ENCODE data around the gene RBM19. TPM values are rescaled to one million over a fixed set of nuclear protein-coding genes. Genes with fewer than 3 reads are reported as not detected.

Gene RBM19
- total and polyA plus RNA-seq, 4 donors, result 14.6 to 33.6 (median 24.4) TPM

GRCh38 chr12:113880326-113880725 lies 85.8 kb downstream of the RBM19 start:
- no peak overlapping the region for H3K4me3 ChIP-seq (ENCODE audit: low read depth, low read length)
- DNase-seq (ENCODE audit: low read depth in 4 of 6, low spot score in 6 of 6), result peak in 1 of 6 donors; percentile 67
- H3K27me3 ChIP-seq (ENCODE audit: control insufficient read depth, insufficient read depth, low read length), result no peaks in the 10 kb centered on the region
- H3K4me1 ChIP-seq (ENCODE audit: control insufficient read depth, insufficient read depth, low read length), result peaks cover 39% of the 10 kb centered on the region
- WGBS (ENCODE audit: insufficient coverage), result 71% methylated on average over 11 of the region's 11 CpGs
- no peak overlapping the region for H3K27ac ChIP-seq (ENCODE audit: low read depth, low read length)
- peaks cover 11% of the 10 kb centered on the region for H3K36me3 ChIP-seq (ENCODE audit: control insufficient read depth, insufficient read depth, low read length)
- no peaks in the 10 kb centered on the region for H3K9me3 ChIP-seq (ENCODE audit: control insufficient read depth, insufficient read depth, low read length)

- peaks cover 40% of the 10 kb centered on the region for H3K4me1 ChIP-seq (ENCODE audit: control insufficient read depth, insufficient read depth, low read length)
- 92% methylated on average over 1 of the region's 3 CpGs for WGBS (ENCODE audit: insufficient coverage)
- no peak for DNase-seq (ENCODE audit: low read depth in 4 of 6, low spot score in 6 of 6)
- H3K27me3 ChIP-seq (ENCODE audit: control insufficient read depth, insufficient read depth, low read length), result no peaks in the 10 kb centered on the region
- H3K4me3 ChIP-seq (ENCODE audit: low read depth, low read length), result no peak overlapping the region
- no peaks in the 10 kb centered on the region for H3K9me3 ChIP-seq (ENCODE audit: control insufficient read depth, insufficient read depth, low read length)
- H3K27ac ChIP-seq (ENCODE audit: low read depth, low read length), result no peak overlapping the region
- H3K36me3 ChIP-seq (ENCODE audit: control insufficient read depth, insufficient read depth, low read length), result peaks cover 14% of the 10 kb centered on the region
Observed at GRCh38 chr12:113879658-113880057, 86.5 kb downstream of the RBM19 start.

GRCh38 chr12:113877607-113878006 lies 88.5 kb downstream of the RBM19 start:
- Histone ChIP-seq H3K36me3 (ENCODE audit: control insufficient read depth, insufficient read depth, low read length) (peaks cover 22% of the 10 kb centered on the region), H3K27ac (ENCODE audit: low read depth, low read length) (no peak overlapping the region), H3K27me3 (ENCODE audit: control insufficient read depth, insufficient read depth, low read length) (no peaks in the 10 kb centered on the region), H3K9me3 (ENCODE audit: control insufficient read depth, insufficient read depth, low read length) (no peaks in the 10 kb centered on the region), H3K4me1 (ENCODE audit: control insufficient read depth, insufficient read depth, low read length) (peaks cover 34% of the 10 kb centered on the region), H3K4me3 (ENCODE audit: low read depth, low read length) (no peak overlapping the region)
- WGBS (ENCODE audit: insufficient coverage), result 89% methylated on average over 3 of the region's 5 CpGs
- no peak for DNase-seq (ENCODE audit: low read depth in 4 of 6, low spot score in 6 of 6)

DNA sequence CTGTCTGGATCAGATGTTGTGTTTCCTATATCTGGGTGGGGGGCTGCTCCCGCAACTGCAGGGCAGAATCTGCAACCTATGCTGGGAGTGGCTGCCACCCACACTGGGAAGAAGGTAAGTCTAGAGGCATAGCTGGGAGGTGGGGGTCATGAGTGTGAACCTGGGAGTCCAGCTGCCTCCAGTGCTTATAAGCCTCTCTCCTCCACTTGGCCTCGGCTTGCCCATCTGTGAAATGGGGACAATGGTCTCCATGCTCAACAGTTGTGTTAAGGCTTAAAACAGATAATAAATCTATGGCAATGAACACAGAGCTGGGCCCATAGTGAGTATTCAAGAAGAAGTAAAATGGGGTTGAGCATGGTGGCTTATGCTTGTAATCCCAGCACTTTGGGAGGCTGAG lies 90.0 kb downstream of the RBM19 start:
- DNase-seq (ENCODE audit: low read depth in 4 of 6, low spot score in 6 of 6), result no peak
- 83% methylated on average over 1 of the region's 2 CpGs for WGBS (ENCODE audit: insufficient coverage)
- Histone ChIP-seq H3K9me3 (ENCODE audit: control insufficient read depth, insufficient read depth, low read length) (no peaks in the 10 kb centered on the region), H3K27ac (ENCODE audit: low read depth, low read length) (no peak overlapping the region), H3K4me3 (ENCODE audit: low read depth, low read length) (no peak overlapping the region), H3K36me3 (ENCODE audit: control insufficient read depth, insufficient read depth, low read length) (peaks cover 19% of the 10 kb centered on the region), H3K27me3 (ENCODE audit: control insufficient read depth, insufficient read depth, low read length) (no peaks in the 10 kb centered on the region), H3K4me1 (ENCODE audit: control insufficient read depth, insufficient read depth, low read length) (peaks cover 22% of the 10 kb centered on the region)

DNA sequence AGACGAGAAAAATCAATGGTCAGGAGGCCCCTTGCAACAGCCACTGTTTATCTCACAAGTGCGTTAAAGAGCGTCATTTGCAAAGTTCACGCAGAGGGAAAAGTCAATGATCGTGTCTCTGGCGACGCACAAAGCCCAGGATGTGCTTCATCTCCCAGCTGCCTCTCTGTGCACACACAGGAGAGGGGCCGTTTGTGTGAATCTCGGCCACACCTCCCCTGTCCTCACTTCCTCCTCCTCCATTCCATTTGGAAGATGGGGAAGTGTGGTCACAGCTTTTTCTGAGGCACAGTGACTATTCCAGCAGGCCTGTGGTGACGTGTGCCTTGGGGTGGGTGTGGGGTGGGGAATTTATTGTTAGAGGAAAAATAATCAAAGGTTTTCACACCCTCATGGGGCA lies 90.4 kb downstream of the RBM19 start:
- WGBS (ENCODE audit: insufficient coverage), result 66% methylated on average over 4 of the region's 10 CpGs
- Histone ChIP-seq H3K36me3 (ENCODE audit: control insufficient read depth, insufficient read depth, low read length) (peaks cover 19% of the 10 kb centered on the region), H3K27me3 (ENCODE audit: control insufficient read depth, insufficient read depth, low read length) (no peaks in the 10 kb centered on the region), H3K9me3 (ENCODE audit: control insufficient read depth, insufficient read depth, low read length) (no peaks in the 10 kb centered on the region), H3K27ac (ENCODE audit: low read depth, low read length) (no peak overlapping the region), H3K4me3 (ENCODE audit: low read depth, low read length) (no peak overlapping the region), H3K4me1 (ENCODE audit: control insufficient read depth, insufficient read depth, low read length) (peaks cover 17% of the 10 kb centered on the region)
- DNase-seq (ENCODE audit: low read depth in 4 of 6, low spot score in 6 of 6), result no peak

- Histone ChIP-seq H3K9me3 (ENCODE audit: control insufficient read depth, insufficient read depth, low read length) (no peaks in the 10 kb centered on the region), H3K4me3 (ENCODE audit: low read depth, low read length) (no peak overlapping the region), H3K36me3 (ENCODE audit: control insufficient read depth, insufficient read depth, low read length) (peaks cover 19% of the 10 kb centered on the region), H3K27me3 (ENCODE audit: control insufficient read depth, insufficient read depth, low read length) (no peaks in the 10 kb centered on the region), H3K4me1 (ENCODE audit: control insufficient read depth, insufficient read depth, low read length) (peaks cover 12% of the 10 kb centered on the region), H3K27ac (ENCODE audit: low read depth, low read length) (no peak overlapping the region)
- no peak for DNase-seq (ENCODE audit: low read depth in 4 of 6, low spot score in 6 of 6)
- 86% methylated on average over 16 of the region's 18 CpGs for WGBS (ENCODE audit: insufficient coverage)
Observed at GRCh38 chr12:113874999-113875561, 91.0 kb downstream of the RBM19 start.

- H3K4me3 ChIP-seq (ENCODE audit: low read depth, low read length), result no peak overlapping the region
- no peak for DNase-seq (ENCODE audit: low read depth in 4 of 6, low spot score in 6 of 6)
- no peak overlapping the region for H3K27ac ChIP-seq (ENCODE audit: low read depth, low read length)
- H3K4me1 ChIP-seq (ENCODE audit: control insufficient read depth, insufficient read depth, low read length), result peaks cover 5% of the 10 kb centered on the region
- no peaks in the 10 kb centered on the region for H3K9me3 ChIP-seq (ENCODE audit: control insufficient read depth, insufficient read depth, low read length)
- H3K36me3 ChIP-seq (ENCODE audit: control insufficient read depth, insufficient read depth, low read length), result peaks cover 19% of the 10 kb centered on the region
- H3K27me3 ChIP-seq (ENCODE audit: control insufficient read depth, insufficient read depth, low read length), result no peaks in the 10 kb centered on the region
- WGBS (ENCODE audit: insufficient coverage), result 95% methylated on average over 11 of the region's 11 CpGs
Observed at GRCh38 chr12:113874326-113874725, 91.8 kb downstream of the RBM19 start.

GRCh38 chr12:113873740-113874139 lies 92.4 kb downstream of the RBM19 start:
- DNase-seq (ENCODE audit: low read depth in 4 of 6, low spot score in 6 of 6), result no peak
- H3K27ac ChIP-seq (ENCODE audit: low read depth, low read length), result no peak overlapping the region
- no peak overlapping the region for H3K4me3 ChIP-seq (ENCODE audit: low read depth, low read length)
- no peaks in the 10 kb centered on the region for H3K9me3 ChIP-seq (ENCODE audit: control insufficient read depth, insufficient read depth, low read length)
- peaks cover 16% of the 10 kb centered on the region for H3K36me3 ChIP-seq (ENCODE audit: control insufficient read depth, insufficient read depth, low read length)
- peaks cover 5% of the 10 kb centered on the region for H3K4me1 ChIP-seq (ENCODE audit: control insufficient read depth, insufficient read depth, low read length)
- WGBS (ENCODE audit: insufficient coverage), result 67% methylated on average over 5 of the region's 8 CpGs
- H3K27me3 ChIP-seq (ENCODE audit: control insufficient read depth, insufficient read depth, low read length), result no peaks in the 10 kb centered on the region

GRCh38 chr12:113870890-113871289 lies 95.2 kb downstream of the RBM19 start:
- Histone ChIP-seq H3K4me3 (ENCODE audit: low read depth, low read length) (no peak overlapping the region), H3K27ac (ENCODE audit: low read depth, low read length) (no peak overlapping the region), H3K4me1 (ENCODE audit: control insufficient read depth, insufficient read depth, low read length) (peaks cover 5% of the 10 kb centered on the region), H3K9me3 (ENCODE audit: control insufficient read depth, insufficient read depth, low read length) (no peaks in the 10 kb centered on the region), H3K36me3 (ENCODE audit: control insufficient read depth, insufficient read depth, low read length) (peaks cover 13% of the 10 kb centered on the region), H3K27me3 (ENCODE audit: control insufficient read depth, insufficient read depth, low read length) (no peaks in the 10 kb centered on the region)
- DNase-seq (ENCODE audit: low read depth in 4 of 6, low spot score in 6 of 6), result no peak
- WGBS (ENCODE audit: insufficient coverage), result 88% methylated on average over 1 of the region's 2 CpGs

GRCh38 chr12:113870035-113870434 lies 96.1 kb downstream of the RBM19 start:
- H3K9me3 ChIP-seq (ENCODE audit: control insufficient read depth, insufficient read depth, low read length), result no peaks in the 10 kb centered on the region
- peaks cover 12% of the 10 kb centered on the region for H3K36me3 ChIP-seq (ENCODE audit: control insufficient read depth, insufficient read depth, low read length)
- WGBS (ENCODE audit: insufficient coverage), result 65% methylated on average over 8 of the region's 8 CpGs
- H3K4me1 ChIP-seq (ENCODE audit: control insufficient read depth, insufficient read depth, low read length), result no peaks in the 10 kb centered on the region
- DNase-seq (ENCODE audit: low read depth in 4 of 6, low spot score in 6 of 6), result no peak
- no peaks in the 10 kb centered on the region for H3K27me3 ChIP-seq (ENCODE audit: control insufficient read depth, insufficient read depth, low read length)
- H3K4me3 ChIP-seq (ENCODE audit: low read depth, low read length), result no peak overlapping the region
- no peak overlapping the region for H3K27ac ChIP-seq (ENCODE audit: low read depth, low read length)

Data from spinal cord (tissue), 10 donors.